ENCODE measurements around the gene PDCL2. TPM values are rescaled to one million over a fixed set of nuclear protein-coding genes. Genes with fewer than 3 reads are reported as not detected.

The PDCL2 gene
- total and polyA plus RNA-seq, 9 donors = not detected

- Histone ChIP-seq H3K9me3 (no peaks in the 10 kb centered on the region), H3K27ac (no peak overlapping the region), H3K27me3 (no peaks in the 10 kb centered on the region), H3K36me3 (no peaks in the 10 kb centered on the region), H3K4me3 (no peak overlapping the region), H3K4me1 (ENCODE audit: insufficient read depth) (no peaks in the 10 kb centered on the region)
- no peak for DNase-seq
- TF ChIP-seq POLR2A (IDR thresholded peaks at IDR 0.05) (no peak), EP300 (IDR thresholded peaks at IDR 0.05) (no peak), CTCF (IDR thresholded peaks at IDR 0.05) (no peak)
- intact Hi-C loops (cut with DNase I) = loop anchor here in 1 of 4 donors (10.0 kb wide), 1 partner anchor 594 kb away; no protein-coding TSS in a partner anchor
- 87 to 92% (median 91%) methylated on average over 1 of the region's 1 CpG for WGBS, 3 donors
These were observed 23.0 kb downstream of the PDCL2 start for GRCh38 chr4:55568905-55569504.

- no peak for TF ChIP-seq EP300 (IDR thresholded peaks at IDR 0.05)
- no peak for TF ChIP-seq POLR2A (IDR thresholded peaks at IDR 0.05)
- TF ChIP-seq CTCF (IDR thresholded peaks at IDR 0.05) = no peak
- Histone ChIP-seq H3K4me1 (ENCODE audit: insufficient read depth) (no peaks in the 10 kb centered on the region), H3K27me3 (no peaks in the 10 kb centered on the region), H3K4me3 (no peak overlapping the region), H3K27ac (no peak overlapping the region), H3K9me3 (no peaks in the 10 kb centered on the region), H3K36me3 (no peaks in the 10 kb centered on the region)
- WGBS, 3 donors = 92 to 97% (median 95%) methylated on average over 1 of the region's 1 CpG
- intact Hi-C loops (cut with DNase I) = loop anchor here in 1 of 4 donors (10.0 kb wide), 1 partner anchor 587 kb away; no protein-coding TSS in a partner anchor
- DNase-seq = no peak
These were observed 30.2 kb downstream of the PDCL2 start for GRCh38 chr4:55561889-55562288.

GRCh38 chr4:55560096-55560495 is 31.9 kb downstream of the PDCL2 start:
- no peak overlapping the region for H3K27ac ChIP-seq
- H3K4me1 ChIP-seq (ENCODE audit: insufficient read depth) = no peaks in the 10 kb centered on the region
- no peak overlapping the region for H3K4me3 ChIP-seq
- no peak for TF ChIP-seq EP300 (IDR thresholded peaks at IDR 0.05)
- TF ChIP-seq CTCF (IDR thresholded peaks at IDR 0.05) = no peak
- no peak for TF ChIP-seq POLR2A (IDR thresholded peaks at IDR 0.05)
- intact Hi-C loops (cut with DNase I) = loop anchor here in 1 of 4 donors (10.0 kb wide), 1 partner anchor 585 kb away; no protein-coding TSS in a partner anchor
- no peaks in the 10 kb centered on the region for H3K9me3 ChIP-seq
- WGBS, 3 donors = 77 to 82% (median 80%) methylated on average over 3 of the region's 3 CpGs
- no peaks in the 10 kb centered on the region for H3K27me3 ChIP-seq
- no peaks in the 10 kb centered on the region for H3K36me3 ChIP-seq
- no peak for DNase-seq

- Histone ChIP-seq H3K4me1 (ENCODE audit: insufficient read depth) (no peaks in the 10 kb centered on the region), H3K36me3 (no peaks in the 10 kb centered on the region), H3K27ac (no peak overlapping the region), H3K27me3 (no peaks in the 10 kb centered on the region), H3K9me3 (no peaks in the 10 kb centered on the region), H3K4me3 (no peak overlapping the region)
- no peak for TF ChIP-seq POLR2A (IDR thresholded peaks at IDR 0.05)
- TF ChIP-seq EP300 (IDR thresholded peaks at IDR 0.05) = no peak
- peak; percentile 13 to 37 (median 28) for TF ChIP-seq CTCF (IDR thresholded peaks at IDR 0.05)
- intact Hi-C loops (cut with DNase I) = loop anchor here in 2 of 4 donors (5.0 to 10.0 kb wide), 3 partner anchors 207 to 580 kb away; partner anchors contain the start of gene SRD5A3 (in 2 of the 2)
- WGBS, 3 donors = 15 to 25% (median 21%) methylated on average over 2 of the region's 2 CpGs
- DNase-seq = no peak
These were observed 37.5 kb downstream of the PDCL2 start for GRCh38 chr4:55554453-55555030.
